ENCODE data around the gene BABAM2.

The BABAM2 gene

DNA sequence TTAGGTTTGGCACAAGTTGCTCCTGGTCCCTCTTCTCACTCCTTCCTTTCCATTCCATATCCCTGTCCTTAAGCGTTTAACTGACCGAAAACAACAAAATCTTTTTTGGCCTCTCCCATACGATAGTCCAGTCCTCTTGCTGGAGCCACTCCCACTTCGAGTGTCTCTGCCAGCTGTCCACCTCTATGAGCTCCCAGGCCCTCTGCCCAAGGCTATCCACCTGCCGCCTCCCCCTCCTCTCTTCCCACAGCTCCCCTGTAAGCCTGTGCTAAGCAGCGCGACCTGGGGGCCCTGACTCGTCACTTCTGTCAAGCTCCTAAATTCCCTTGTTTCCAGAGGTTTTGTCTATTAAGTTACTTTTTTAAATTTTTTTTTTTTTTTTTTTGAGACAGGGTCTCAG is 455.1 kb downstream of the BABAM2 start:
- no peak for DNase-seq (ENCODE audit: low spot score)

DNA sequence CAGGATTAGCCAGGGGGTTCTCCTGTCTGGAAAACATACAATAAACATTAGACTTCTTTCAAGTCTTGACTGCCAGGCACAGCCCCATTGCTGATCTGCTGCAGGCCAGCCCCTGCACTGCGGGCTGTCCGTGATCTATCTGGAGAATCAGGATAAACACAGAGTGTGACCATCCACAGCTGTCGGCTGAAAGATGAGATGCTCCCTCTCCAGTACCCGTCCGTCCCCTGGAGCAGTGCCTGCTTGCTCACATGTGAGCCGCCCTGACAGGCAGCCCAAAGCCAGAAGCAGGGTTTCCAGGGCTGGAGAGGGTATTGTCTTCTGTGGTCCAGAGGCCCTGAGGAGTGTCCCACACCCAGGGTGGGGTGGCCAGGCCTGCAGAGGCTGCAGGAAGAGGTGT is 456.1 kb downstream of the BABAM2 start:
- no peak for DNase-seq (ENCODE audit: low spot score)

DNA sequence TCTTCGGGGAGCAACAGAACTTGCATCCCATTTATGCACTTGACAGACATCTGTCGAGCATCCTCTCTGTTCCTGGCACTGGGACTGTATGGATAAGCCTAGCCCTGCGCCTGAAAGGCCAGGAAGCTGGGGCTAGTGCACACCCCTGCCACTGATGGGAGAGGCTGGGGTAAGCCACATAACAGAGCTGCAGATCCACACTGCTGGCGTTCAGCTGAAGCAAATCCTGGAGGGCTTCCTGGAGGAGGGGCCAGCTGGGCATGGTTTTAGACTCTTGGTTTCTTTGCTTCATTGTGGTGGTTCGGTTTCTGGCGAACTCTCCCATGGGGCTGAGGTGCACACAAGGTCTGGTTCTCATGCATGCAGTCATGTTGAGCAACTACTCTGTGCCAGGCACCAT is 456.7 kb downstream of the BABAM2 start:
- no peak for DNase-seq (ENCODE audit: low spot score)

DNA sequence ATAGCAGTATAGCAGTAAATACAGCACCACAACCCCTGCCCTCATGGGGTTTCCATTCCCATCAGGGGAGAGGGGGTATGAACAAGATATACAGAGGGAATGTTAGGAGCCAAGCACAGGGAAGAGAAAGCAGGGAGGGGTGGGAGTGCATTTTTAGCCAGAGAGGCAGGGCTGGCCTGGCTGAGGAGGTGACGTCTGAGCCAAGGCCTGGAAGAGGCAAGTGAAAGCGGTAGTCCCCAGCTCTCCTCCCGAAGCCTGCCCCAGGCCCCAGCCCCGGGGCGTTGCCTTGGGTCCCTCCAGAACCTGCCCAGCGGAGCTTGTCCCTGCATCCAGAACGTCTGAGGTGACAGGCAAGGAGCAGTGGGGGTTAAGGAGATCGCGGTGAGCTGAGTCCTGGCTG is 457.1 kb downstream of the BABAM2 start:
- DNase-seq (ENCODE audit: low spot score), result no peak

DNA sequence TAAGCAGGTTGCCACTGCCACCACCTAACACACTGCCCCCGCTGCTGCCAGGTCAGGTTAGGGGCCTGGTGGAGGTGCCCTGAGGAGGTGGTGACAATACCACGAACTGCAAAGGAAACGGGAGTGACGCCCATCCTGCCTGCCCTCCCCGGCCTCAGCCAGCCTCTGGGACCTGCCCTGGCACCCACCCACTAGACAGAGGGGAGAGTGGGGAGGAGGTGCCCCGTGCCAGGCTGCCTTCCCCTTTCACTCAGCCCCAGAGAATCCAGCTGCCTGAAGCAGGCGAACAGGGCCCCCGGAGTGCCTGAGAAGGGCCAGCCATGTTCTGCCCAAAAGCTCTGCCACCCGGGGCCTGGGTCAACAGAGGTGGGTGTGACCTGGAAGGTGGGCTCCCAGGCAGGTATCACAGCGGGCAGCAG is 457.6 kb downstream of the BABAM2 start:
- no peak for DNase-seq (ENCODE audit: low spot score)

DNA sequence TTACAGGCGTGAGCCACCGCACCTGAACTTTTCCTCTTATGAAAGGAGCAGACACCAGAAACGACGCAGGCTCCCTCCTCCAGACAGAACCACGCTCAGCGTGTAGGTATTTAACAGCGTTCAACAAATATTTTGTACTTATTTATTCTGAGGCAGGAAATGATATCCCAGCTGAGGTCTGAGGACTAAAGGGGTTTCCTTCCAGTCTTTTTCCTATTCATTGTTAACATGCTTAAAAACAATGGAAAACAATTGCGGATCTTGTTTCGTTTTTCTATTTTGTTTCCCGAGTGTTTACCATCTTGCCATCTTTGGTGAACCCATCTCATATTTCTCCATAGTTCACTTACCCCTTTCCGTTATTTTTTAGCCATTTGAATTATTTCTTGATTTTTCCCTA is 458.4 kb downstream of the BABAM2 start:
- no peak for DNase-seq (ENCODE audit: low spot score)

DNA sequence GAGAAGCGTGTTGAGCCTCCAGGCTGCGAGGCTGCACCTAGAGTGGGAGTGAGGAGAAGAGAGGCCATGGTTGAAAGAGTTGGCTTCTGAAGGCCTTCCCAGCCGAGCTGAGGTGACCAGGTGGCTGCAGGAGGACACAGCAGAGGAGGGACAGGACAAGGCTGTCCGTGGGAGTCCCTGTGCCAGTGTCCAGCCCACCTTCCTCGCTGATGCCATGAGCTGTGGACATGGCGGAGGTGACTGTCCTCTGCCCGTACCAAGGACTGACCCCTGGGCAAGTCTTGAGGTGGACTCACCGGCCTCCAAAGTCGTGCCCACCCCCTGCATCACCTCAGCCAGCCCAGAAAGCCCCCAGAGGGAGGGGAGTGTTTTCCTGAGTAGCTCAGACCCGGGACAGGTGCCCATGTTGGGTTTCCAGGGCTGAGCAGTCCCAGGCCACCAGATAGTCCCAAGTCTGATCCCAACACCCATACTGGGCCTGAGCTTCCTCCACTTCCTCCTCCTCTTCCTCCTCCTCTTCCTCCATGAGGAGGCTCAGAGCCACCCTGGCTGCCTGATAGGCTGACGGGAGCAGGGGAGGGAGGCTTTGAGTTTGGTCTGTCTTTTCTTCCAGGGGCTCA is 459.1 kb downstream of the BABAM2 start:
- no peak for DNase-seq (ENCODE audit: low spot score)

DNA sequence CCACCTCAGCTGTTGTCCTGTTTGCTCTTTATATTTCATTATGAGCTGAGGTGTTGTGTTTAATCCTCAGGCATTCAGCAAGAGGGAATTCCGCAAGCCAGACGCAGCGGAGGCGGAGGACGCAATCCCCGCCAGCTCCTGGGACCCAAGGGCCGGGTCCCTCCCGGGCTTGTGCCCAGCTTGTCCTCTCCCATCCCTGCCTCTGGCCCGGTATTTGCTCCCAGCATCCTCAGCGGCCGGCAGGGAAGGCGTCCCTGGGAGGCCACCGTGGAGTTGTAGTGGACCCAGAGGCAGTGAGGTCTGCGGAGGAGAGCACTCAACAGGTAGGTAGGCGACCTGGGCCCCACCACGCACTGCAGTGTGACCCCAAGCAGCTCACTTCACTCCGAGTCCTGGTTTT is 459.7 kb downstream of the BABAM2 start:
- no peak for DNase-seq (ENCODE audit: low spot score)

DNA sequence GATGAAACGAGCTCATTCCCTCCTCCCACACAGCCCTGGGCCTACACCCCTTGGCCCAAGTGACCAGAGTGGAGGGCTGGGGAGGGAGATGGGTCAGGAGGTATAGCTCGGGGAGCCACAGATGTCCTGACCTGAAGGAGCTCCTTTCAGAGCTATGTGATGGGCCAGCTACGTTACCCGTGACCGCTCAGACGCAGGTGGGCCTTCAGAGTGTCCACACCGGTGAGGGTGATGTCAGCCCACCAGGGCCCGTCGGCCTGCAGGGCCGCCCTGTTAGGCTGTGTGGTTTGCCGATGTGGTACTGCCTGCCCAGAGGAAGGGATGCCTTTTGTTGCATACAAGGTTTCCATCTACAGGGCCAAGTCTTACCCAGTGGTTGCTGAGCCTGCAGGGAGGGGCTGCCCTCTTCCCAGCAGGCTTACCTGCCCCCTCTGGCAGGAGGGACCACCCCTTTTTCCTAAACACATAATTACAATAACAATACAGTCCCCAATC is 460.3 kb downstream of the BABAM2 start:
- DNase-seq (ENCODE audit: low spot score), result no peak

DNA sequence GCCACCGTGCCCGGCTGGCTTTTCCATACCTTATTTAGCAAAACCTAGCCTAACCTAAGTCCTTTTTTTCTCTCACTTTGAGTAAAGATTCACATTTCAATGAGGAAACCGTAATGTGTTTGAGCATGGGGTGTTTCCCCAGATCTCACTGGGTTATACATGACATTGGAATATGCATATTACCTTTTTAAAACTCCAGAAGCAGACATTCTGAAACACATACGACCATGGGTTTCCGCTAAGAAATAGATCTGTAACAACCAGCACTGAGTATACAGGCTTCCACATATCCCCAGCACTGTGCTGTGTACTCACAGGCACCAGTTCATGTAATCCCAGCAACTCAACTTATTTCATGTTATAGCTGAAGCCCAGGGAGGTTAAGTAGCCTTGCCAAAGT is 461.1 kb downstream of the BABAM2 start:
- DNase-seq (ENCODE audit: low spot score), result no peak

DNA sequence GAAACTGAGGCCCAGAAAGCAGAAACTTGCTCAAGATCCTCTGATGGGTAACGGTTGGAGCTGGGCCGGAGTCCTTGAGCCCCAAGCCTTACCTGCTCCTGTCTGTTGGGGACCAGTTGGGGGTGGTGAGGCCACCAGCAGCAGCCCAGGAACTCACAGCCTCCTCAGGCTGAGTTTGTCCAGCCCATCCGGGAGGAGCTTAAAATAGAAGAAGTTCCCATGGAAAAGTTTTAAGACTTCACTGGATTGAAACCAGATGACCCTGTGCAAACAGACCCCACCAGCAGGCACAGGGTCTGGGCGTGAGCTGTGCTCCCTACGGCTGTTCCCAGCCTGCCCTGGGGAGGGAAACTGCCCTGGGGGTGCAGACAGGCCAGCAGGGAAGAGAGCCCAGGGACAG is 461.6 kb downstream of the BABAM2 start:
- no peak for DNase-seq (ENCODE audit: low spot score)

DNA sequence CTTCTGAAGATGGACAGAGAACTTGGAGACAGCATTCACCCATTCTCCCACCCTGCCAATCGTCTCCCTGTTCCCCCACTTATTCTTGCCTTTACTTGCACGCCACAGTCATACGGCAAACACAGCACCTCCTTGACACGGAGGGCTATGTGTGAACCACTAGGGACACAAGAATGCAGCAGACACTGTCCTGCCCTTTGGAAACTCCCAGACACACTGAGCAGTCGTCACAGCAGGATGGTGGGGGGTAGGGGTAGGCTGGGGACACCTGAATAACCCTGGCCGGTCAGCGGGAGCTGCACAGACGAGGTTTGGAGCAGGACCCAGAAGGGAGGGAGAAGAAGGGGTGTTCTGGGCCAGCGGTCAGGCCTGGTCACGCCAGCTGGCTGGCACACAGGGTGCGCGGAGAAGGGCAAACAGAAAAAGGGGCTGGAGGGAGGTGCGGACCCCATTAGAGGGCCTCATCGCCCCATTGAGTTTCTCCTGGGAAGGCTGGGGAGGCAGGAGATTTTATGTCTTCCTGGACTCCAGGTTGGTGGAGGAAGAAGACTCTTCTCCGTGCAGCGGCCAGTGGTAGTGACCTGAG is 462.2 kb downstream of the BABAM2 start:
- no peak for DNase-seq (ENCODE audit: low spot score)

DNA sequence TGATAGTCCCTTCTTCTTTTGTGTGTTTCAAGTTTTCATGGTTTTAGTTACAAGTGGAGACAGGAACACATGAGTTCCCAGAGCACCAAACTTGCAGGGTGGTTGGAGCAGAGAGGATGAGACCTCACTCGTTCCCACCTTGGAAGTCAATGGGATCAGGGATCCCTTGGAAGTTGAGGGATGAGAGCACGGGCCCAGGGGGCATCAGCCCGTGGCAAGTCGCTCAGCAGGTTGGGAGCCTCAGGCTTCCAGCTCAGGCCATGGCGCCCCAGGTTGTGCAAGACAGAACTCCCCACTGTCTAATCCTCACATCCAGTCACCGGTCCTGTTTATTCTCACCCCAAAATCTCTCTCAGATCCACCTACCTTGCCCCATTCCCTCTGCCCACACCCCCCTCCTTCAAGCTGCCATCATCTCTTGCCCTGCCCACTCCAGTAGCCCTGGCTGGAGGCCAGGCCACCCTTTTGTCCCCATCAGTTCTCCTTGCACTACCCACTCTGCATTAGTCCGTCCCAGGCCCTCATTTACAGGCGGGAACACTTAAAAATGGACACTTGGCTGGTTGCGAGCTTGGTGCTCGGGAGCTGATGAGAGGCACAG is 464.5 kb downstream of the BABAM2 start:
- no peak for DNase-seq (ENCODE audit: low spot score)

DNA sequence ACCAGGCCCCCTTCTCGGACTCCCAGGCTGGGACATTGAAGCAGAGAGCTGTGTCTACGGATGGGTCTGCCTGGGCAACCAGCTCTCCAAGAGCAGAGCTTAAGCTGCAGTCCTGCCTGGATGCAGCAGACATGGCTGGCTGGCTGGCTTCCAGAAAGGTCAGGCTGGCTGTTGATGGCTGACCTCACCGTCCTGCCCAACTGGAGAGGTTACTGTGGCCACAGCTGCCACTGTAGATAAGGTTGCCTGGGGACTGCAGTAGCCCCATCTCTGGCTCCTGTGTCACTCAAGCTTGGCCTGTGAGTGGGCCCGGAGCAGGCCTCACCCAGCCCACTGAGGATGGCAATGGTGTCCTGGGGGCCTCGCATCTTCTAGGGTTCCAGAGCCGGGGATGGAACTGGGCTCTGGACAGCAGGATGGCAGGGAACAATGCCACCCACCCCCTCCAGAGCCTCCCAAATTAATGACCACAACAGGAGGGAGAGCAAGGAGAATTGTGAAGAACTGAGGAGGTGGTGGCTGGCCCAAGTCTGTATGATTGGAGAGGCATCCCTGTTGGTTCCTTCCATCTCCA is 465.1 kb downstream of the BABAM2 start:
- no peak for DNase-seq (ENCODE audit: low spot score)

DNA sequence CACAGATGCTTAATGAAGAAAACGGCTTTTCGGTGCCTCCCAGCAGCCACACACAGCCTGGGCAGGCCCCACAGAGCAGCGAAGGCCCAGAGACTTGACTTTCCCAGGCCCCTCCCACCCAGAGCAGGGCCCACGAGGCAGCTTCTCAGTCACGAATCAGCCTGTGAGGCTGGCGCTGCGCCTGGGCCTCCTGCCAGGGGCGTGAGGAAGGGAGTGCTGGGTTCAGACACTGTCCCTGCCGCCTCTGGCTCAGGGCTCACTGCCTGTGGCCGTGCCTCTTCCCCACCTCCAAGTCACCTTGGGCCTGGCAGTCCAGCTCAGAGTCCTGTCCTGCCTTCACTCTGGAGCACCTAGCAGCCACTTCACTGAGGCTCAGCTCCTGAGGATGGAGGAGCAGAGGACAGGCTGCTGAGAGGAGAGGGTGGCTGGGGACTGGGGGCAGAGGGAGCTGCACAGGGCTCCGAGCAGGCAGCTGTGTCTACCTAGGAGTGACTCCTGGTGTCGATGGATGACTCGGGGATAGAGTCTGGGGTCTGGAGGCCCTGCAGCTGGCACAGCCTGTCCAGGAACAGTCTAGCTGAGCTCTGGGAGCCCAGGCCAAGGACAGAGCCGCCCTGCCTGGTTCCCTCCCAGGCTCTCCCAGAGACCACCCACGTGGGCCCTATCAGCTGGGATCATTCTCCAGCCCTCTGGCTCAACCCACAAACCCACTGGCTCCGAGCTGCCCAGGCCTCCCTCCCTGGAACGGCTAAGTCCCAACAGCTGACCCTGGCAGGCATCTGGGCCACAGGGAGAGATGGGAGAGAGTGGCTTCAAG is 465.8 kb downstream of the BABAM2 start:
- peak; percentile 89 for DNase-seq (ENCODE audit: low spot score)

DNA sequence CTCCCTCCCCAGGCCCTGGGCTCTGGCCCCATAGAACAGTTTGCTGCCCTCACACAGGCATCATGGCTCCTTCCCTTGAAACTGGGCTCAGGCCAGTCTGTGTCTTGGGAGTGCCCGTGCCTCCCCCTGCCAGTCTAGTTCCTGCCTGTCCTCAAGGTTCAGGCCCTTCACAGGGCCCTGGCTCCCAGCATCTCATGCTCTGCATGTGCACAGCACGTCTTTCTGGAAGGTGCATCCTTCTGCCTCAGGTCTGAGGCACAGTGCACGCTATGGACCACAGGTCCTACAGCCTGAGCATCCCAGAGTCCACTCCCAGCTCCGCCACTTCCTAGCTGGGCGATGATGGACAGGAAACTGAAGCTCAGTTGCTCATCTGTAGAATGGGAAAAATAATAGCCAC is 466.5 kb downstream of the BABAM2 start:
- DNase-seq (ENCODE audit: low spot score), result no peak

DNA sequence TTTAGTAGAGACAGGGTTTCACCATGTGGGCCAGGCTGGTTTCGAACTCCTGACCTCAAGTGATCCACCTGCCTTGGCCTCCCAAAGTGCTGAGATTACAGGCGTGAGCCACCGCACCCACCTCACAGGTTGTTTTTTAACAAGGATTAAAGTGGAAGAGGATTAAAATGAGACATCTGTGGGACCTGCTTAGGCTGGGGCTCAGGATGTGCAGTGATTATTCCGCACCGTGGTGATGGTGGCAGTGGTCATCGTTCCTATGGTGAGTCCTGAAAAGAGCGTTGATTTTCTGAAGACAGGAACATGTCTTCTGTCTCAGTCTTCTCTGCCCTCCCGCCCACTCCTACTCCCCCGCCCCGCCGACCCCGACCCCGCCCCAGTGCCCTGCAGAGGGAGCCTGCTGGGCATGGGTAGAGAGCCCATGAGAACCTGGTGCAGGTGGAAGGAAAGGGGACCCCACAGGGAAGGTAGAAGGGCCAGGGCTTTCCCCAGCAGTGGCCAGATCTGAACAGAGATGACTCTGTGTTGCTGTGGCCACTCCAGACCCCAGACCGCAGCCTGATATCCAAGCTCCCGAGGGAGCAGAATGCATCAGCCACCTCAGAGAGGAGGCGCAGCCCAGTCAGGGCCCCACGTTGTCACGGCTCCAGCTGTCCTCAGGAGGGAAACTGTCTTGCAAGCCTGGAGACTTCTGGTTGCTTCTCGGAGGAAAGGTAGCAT is 467.6 kb downstream of the BABAM2 start:
- no peak for DNase-seq (ENCODE audit: low spot score)

DNA sequence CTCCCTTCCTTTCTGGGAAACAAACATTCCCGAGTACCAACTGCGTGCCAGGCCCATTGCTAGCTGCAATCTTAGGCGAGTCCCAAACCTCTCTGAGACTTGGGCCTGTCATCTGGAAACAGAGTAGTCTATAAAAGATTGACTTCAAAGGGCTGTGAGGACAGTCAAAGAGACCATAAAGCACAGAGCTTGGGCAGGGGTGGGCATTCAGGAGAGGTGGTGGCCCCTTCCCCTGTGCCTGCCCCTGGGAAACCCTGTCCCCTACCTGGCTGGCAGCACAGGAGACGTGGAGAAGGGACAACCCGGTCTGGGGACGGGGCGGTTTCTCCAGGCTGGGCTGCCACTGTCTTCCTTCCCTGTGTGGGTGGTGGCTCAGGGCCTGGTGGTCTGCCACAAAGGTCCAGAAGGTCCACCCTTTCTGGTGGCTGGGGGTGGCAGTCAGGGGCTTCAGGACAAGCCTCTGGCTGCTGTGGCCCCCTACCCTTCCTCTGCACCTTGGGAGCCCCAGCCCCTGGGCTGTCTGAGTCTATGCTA is 468.2 kb downstream of the BABAM2 start:
- DNase-seq (ENCODE audit: low spot score), result no peak

DNA sequence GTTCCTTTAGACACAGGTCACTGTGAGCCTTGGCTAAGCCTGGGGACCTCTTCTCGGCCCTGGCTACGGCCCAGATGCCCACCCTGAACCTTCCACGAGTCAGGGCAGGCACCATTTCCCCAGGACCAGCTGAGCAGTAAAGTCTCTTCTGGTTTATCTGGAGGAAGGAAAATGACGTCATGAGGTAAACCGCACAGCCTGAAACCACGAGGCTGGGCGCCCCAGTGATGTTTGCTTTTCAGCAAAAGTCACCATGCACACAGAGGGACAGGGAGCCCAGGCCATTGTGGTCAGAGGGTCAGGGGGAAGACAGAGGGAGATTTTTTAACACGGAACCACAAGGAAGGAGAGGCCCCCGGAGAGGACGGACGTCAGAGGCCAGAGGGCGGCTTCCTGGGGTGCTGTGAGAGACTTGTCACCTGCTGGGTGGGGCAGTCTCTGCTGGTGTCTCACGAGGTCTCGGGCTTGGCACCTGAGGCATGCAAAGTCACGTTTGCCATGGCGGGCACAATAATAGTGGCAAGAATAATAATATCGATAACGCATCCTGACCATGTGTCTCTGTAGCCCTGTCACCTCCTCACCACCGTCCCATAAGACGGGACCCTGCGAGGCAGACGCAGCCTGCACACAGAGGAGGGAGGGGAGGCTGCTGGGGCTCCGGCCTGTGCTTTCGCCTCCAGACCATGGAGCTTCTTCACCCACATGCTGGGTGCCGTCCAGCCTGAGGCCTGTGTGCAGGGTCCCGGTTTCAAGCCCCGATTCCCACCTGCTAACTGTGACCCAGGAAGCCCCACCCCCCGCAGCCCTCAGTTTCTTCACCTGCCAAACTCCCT is 468.9 kb downstream of the BABAM2 start:
- no peak for DNase-seq (ENCODE audit: low spot score)

DNA sequence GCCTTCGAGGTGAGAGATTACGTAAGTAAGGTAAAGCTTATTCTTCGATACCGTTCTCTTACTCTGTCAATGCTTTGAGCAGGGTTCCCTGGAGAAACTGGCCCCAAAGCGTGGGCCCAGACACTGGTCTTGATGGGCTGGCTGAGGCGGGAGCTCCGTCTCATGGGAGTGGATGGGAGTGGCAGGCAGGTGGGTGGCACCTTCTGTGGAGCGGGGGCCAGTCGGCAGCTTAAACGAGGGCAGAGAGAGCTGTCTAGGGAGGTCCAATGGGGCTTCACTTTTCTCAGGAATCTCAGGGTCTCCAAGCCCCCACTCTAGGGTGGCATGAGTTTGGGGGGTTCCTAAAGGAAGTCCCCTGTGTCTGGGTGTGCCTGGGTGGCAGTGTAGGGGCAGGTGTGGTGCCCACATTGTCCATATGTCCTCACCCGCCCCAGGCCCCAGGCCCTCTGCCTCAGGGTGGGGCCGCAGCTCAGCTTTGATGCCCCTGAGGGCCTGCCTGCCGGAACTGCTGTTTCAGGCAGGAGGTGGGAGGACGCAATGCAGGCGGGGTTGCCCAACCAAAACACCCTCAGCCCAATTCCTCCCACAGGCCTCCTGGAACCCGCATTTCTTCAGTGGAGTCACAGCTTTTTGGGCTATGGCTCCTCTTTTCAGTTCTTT is 469.7 kb downstream of the BABAM2 start:
- no peak for DNase-seq (ENCODE audit: low spot score)
